Vagina (tissue), 2 donors: ENCODE results near the gene ZNF683. TPM values are rescaled to one million over a fixed set of nuclear protein-coding genes. Genes with fewer than 3 reads are reported as not detected.
A peak's percentile ranks its signal among the peaks of the same experiment; 100 is the strongest.
"Not testable (repeated sequence)": the region's sequence is repeated elsewhere in the genome, so short reads cannot be mapped to it uniquely, and the experiment has no call there.

Experiments used
- DNase-seq, 2 donors: peaks; one replicate each; pipeline ENCODE4 v3.0.0-alpha.2; 2017; ENCODE audit errors: extremely low spot score in 2 of 2
- H3K27ac ChIP-seq: fragments of 200-600 bp; sonication (generic); one replicate; pipeline ENCODE4 v1.5.1; 2019
- H3K27me3 ChIP-seq: fragments of 200-600 bp; sonication (generic); one replicate; pipeline ENCODE4 v1.5.1; 2019
- H3K36me3 ChIP-seq, 2 donors: fragments of 200-600 bp; sonication (generic); one replicate each; pipeline ENCODE4 v1.5.1; 2017 to 2019
- H3K4me1 ChIP-seq: fragments of 200-600 bp; sonication (generic); one replicate; pipeline ENCODE4 v1.5.1; 2019
- H3K4me3 ChIP-seq, 2 donors: fragments of 200-600 bp; sonication (generic); 1 replicate in 1 of 2; 2 replicates in 1 of 2; pipeline ENCODE4 v1.5.1; 2016 to 2019
- H3K9me3 ChIP-seq: fragments of 200-600 bp; sonication (generic); one replicate; pipeline ENCODE4 v1.5.1; 2019
- CTCF ChIP-seq, 3 experiments: fragments of 450-650 bp in 2 of 3; fragments of 200-600 bp in 1 of 3; sonication (generic) in 1 of 3; IDR thresholded peaks; one replicate each; pipeline ENCODE4 v1.5.1; 2017 to 2019; ENCODE audit warnings: antibody characterized with exemption in 3 of 3, mild to moderate bottlenecking in 2 of 3, moderate library complexity in 2 of 3
- POLR2A ChIP-seq, 2 donors: fragments of 450-650 bp; IDR thresholded peaks; one replicate each; pipeline ENCODE4 v1.6.1; 2017; ENCODE audit warnings: antibody characterized with exemption in 2 of 2, mild to moderate bottlenecking in 2 of 2, moderate library complexity in 2 of 2
- POLR2AphosphoS5 ChIP-seq, 2 donors: sonication (generic); formaldehyde crosslinking; IDR thresholded peaks; one replicate each; pipeline ENCODE4 v1.9.0; 2017; ENCODE audit warnings: antibody characterized with exemption in 2 of 2, mild to moderate bottlenecking in 2 of 2, low read depth in 1 of 2; ENCODE audit not compliant: insufficient read depth in 1 of 2
- intact Hi-C: fragments of 100-400 bp; cut with DNase I; formaldehyde crosslinking; loops from one replicate; pipeline ENCODE4 v1.15.1; 2023
- total RNA-seq: library from RNA; depleted of rRNA; stranded (reverse); fragments of >200 nt; gene quantifications from one replicate; pipeline ENCODE4 v1.2.3, GENCODE V29; 2016

Gene ZNF683
- total RNA-seq: not detected

- H3K27me3 ChIP-seq, H3K36me3 ChIP-seq, H3K27ac ChIP-seq, H3K4me3 ChIP-seq, intact Hi-C loops, DNase-seq, H3K9me3 ChIP-seq, H3K4me1 ChIP-seq: not testable (repeated sequence)
These were observed at the start of gene ZNF683 for GRCh38 chr1:26372611-26373010. TSS of gene ZNF683 (minus strand) at chr1:26372750. CDS start at chr1:26368571, 4,179 bp downstream.

GRCh38 chr1:26419494-26419893, 46.9 kb upstream of the ZNF683 start:
- Histone ChIP-seq H3K4me3 (no peak overlapping the region), H3K27me3 (no peaks in the 10 kb centered on the region), H3K9me3 (no peaks in the 10 kb centered on the region), H3K27ac (no peak overlapping the region), H3K36me3 (no peaks in the 10 kb centered on the region), H3K4me1 (no peaks in the 10 kb centered on the region)
- intact Hi-C loops: no loop called here
- TF ChIP-seq POLR2AphosphoS5 (IDR thresholded peaks at IDR 0.05; ENCODE audit: insufficient read depth in 1 of 2, low read depth in 1 of 2): no peak
- TF ChIP-seq CTCF (IDR thresholded peaks at IDR 0.05): no peak
- no peak for TF ChIP-seq POLR2A (IDR thresholded peaks at IDR 0.05)
- DNase-seq: no peak

- Histone ChIP-seq H3K4me1 (no peaks in the 10 kb centered on the region), H3K4me3 (no peak overlapping the region), H3K27me3 (no peaks in the 10 kb centered on the region), H3K27ac (no peak overlapping the region), H3K9me3 (no peaks in the 10 kb centered on the region), H3K36me3 (no peaks in the 10 kb centered on the region)
- TF ChIP-seq POLR2A (IDR thresholded peaks at IDR 0.05): no peak
- TF ChIP-seq POLR2AphosphoS5 (IDR thresholded peaks at IDR 0.05; ENCODE audit: insufficient read depth in 1 of 2, low read depth in 1 of 2): no peak
- no peak for TF ChIP-seq CTCF (IDR thresholded peaks at IDR 0.05)
- intact Hi-C loops: no loop called here
- DNase-seq: no peak
These were observed 46.4 kb upstream of the ZNF683 start for GRCh38 chr1:26418865-26419349.

- no peak for DNase-seq
- Histone ChIP-seq H3K4me1 (no peaks in the 10 kb centered on the region), H3K36me3 (no peaks in the 10 kb centered on the region), H3K9me3 (no peaks in the 10 kb centered on the region), H3K27ac (no peak overlapping the region), H3K27me3 (peaks cover 3% of the 10 kb centered on the region), H3K4me3 (no peak overlapping the region)
- TF ChIP-seq POLR2A (IDR thresholded peaks at IDR 0.05) (no peak), CTCF (IDR thresholded peaks at IDR 0.05) (peak; percentile 45 to 60 (median 50))
- intact Hi-C loops: no loop called here
These were observed 44.7 kb upstream of the ZNF683 start for GRCh38 chr1:26417111-26417759.

GRCh38 chr1:26413031-26413430, 40.5 kb upstream of the ZNF683 start:
- Histone ChIP-seq H3K9me3 (no peaks in the 10 kb centered on the region), H3K4me3 (no peak overlapping the region), H3K27me3 (peaks cover 23% of the 10 kb centered on the region), H3K36me3 (no peaks in the 10 kb centered on the region), H3K27ac (no peak overlapping the region), H3K4me1 (no peaks in the 10 kb centered on the region)
- DNase-seq: no peak
- TF ChIP-seq POLR2A (IDR thresholded peaks at IDR 0.05) (no peak), CTCF (IDR thresholded peaks at IDR 0.05) (no peak), POLR2AphosphoS5 (IDR thresholded peaks at IDR 0.05; ENCODE audit: insufficient read depth in 1 of 2, low read depth in 1 of 2) (no peak)
- intact Hi-C loops: no loop called here
